Measurements from ENCODE around the gene GPD2.

GPD2 gene

GRCh38 chr2:156400706-156401678, 35.2 kb upstream of the GPD2 start (continued):
- TF ChIP-seq ZSCAN5A (tag by site-specific recombination; IDR thresholded peaks at IDR 0.05) (no peak), ZNF626 (tag by site-specific recombination; IDR thresholded peaks at IDR 0.05) (0 out of 2 replicates have a peak, but pooled peaks have one; percentile 23), ZNF362 (tag by site-specific recombination; IDR thresholded peaks at IDR 0.05) (peak; percentile 89; the same call in 1 of the 2 replicates), ZNF10 (tag by site-specific recombination; IDR thresholded peaks at IDR 0.05) (peak; percentile 33; the same call in 1 of the 2 replicates), ZNF223 (tag by site-specific recombination; IDR thresholded peaks at IDR 0.05) (no peak), ZEB2 (tag by site-specific recombination; IDR thresholded peaks at IDR 0.05) (no peak), GLIS2 (tag by site-specific recombination; IDR thresholded peaks at IDR 0.05) (no peak), SCRT1 (tag by site-specific recombination; IDR thresholded peaks at IDR 0.05; ENCODE audit: borderline replicate concordance) (no peak), SP7 (tag by site-specific recombination; IDR thresholded peaks at IDR 0.05) (peak; percentile 33; the same call in 1 of the 2 replicates), ZNF394 (tag by site-specific recombination; IDR thresholded peaks at IDR 0.05; ENCODE audit: borderline replicate concordance) (peak; percentile 27; the same call in 1 of the 2 replicates), PRDM1 (tag by site-specific recombination; IDR thresholded peaks at IDR 0.05) (peak; percentile 85), KLF16 (tag by site-specific recombination; IDR thresholded peaks at IDR 0.05) (no peak), ZNF555 (tag by site-specific recombination; conservative IDR thresholded peaks at IDR 0.05) (no peak), ZNF398 (tag by site-specific recombination; IDR thresholded peaks at IDR 0.05) (no peak), ZBTB44 (tag by site-specific recombination; IDR thresholded peaks at IDR 0.05) (0 out of 2 replicates have a peak, but pooled peaks have one; percentile 33), ZNF658 (tag by site-specific recombination; IDR thresholded peaks at IDR 0.05) (no peak), ZNF580 (tag by site-specific recombination; IDR thresholded peaks at IDR 0.05) (no peak), GLI4 (tag by site-specific recombination; IDR thresholded peaks at IDR 0.05) (no peak), ZNF366 (tag by site-specific recombination; conservative IDR thresholded peaks at IDR 0.05) (peak; percentile 41; the same call in 1 of the 2 replicates), ZNF391 (tag by site-specific recombination; IDR thresholded peaks at IDR 0.05; ENCODE audit: borderline replicate concordance, low read depth) (0 out of 2 replicates have a peak, but pooled peaks have one; percentile 21), ZNF670 (tag by site-specific recombination; IDR thresholded peaks at IDR 0.05; ENCODE audit: low read depth) (no peak), ZNF23 (tag by site-specific recombination; IDR thresholded peaks at IDR 0.05; ENCODE audit: borderline replicate concordance) (no peak)
- TF ChIP-seq, protein P1, sequence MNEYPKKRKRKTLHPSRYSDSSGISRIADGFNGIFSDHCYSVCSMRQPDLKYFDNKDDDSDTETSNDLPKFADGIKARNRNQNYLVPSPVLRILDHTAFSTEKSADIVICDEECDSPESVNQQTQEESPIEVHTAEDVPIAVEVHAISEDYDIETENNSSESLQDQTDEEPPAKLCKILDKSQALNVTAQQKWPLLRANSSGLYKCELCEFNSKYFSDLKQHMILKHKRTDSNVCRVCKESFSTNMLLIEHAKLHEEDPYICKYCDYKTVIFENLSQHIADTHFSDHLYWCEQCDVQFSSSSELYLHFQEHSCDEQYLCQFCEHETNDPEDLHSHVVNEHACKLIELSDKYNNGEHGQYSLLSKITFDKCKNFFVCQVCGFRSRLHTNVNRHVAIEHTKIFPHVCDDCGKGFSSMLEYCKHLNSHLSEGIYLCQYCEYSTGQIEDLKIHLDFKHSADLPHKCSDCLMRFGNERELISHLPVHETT (tag by site-specific recombination; IDR thresholded peaks at IDR 0.05) = no peak
- TF ChIP-seq, protein P2, sequence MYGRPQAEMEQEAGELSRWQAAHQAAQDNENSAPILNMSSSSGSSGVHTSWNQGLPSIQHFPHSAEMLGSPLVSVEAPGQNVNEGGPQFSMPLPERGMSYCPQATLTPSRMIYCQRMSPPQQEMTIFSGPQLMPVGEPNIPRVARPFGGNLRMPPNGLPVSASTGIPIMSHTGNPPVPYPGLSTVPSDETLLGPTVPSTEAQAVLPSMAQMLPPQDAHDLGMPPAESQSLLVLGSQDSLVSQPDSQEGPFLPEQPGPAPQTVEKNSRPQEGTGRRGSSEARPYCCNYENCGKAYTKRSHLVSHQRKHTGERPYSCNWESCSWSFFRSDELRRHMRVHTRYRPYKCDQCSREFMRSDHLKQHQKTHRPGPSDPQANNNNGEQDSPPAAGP (tag by site-specific recombination; IDR thresholded peaks at IDR 0.05) = peak; percentile 32; the same call in 1 of the 2 replicates
- TF ChIP-seq, protein P3, sequence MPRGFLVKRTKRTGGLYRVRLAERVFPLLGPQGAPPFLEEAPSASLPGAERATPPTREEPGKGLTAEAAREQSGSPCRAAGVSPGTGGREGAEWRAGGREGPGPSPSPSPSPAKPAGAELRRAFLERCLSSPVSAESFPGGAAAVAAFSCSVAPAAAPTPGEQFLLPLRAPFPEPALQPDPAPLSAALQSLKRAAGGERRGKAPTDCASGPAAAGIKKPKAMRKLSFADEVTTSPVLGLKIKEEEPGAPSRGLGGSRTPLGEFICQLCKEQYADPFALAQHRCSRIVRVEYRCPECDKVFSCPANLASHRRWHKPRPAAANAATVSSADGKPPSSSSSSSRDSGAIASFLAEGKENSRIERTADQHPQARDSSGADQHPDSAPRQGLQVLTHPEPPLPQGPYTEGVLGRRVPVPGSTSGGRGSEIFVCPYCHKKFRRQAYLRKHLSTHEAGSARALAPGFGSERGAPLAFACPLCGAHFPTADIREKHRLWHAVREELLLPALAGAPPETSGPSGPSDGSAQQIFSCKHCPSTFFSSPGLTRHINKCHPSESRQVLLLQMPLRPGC (tag by site-specific recombination; IDR thresholded peaks at IDR 0.05) = no peak
- TF ChIP-seq, protein P4, sequence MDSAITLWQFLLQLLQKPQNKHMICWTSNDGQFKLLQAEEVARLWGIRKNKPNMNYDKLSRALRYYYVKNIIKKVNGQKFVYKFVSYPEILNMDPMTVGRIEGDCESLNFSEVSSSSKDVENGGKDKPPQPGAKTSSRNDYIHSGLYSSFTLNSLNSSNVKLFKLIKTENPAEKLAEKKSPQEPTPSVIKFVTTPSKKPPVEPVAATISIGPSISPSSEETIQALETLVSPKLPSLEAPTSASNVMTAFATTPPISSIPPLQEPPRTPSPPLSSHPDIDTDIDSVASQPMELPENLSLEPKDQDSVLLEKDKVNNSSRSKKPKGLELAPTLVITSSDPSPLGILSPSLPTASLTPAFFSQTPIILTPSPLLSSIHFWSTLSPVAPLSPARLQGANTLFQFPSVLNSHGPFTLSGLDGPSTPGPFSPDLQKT (IDR thresholded peaks at IDR 0.05; ENCODE audit: borderline replicate concordance, low read depth, low read length) = no peak
